H1 (cell line): Measurements from ENCODE around the gene CTSH. TPM values are rescaled to one million over a fixed set of nuclear protein-coding genes. Genes with fewer than 3 reads are reported as not detected.

Experiments used
- CHD7 ChIP-seq: fragments of 300-600 bp; sonication (generic); IDR thresholded peaks from 2 replicates; pipeline ENCODE4 v1.7.1; 2012; ENCODE audit warnings: low read length, moderate library complexity, mild to moderate bottlenecking, inconsistent platforms; ENCODE audit not compliant: insufficient replicate concordance
- CTCF ChIP-seq, 3 experiments: IDR thresholded peaks; 1 replicate in 2 of 3; 2 replicates in 1 of 3; pipeline versions ENCODE4 v1.5.1 to v1.6.1; 2011; ENCODE audit warnings: low read length in 3 of 3, mild to moderate bottlenecking in 3 of 3, inconsistent platforms in 2 of 3, low read depth in 1 of 3, moderate library complexity in 1 of 3; ENCODE audit not compliant: insufficient read depth in 1 of 3; ENCODE audit errors: control extremely low read depth in 1 of 3
- JUND ChIP-seq: IDR thresholded peaks from 2 replicates; pipeline ENCODE4 v1.6.1; 2011; ENCODE audit warnings: mild to moderate bottlenecking, improper control_type of control experiment, low read length
- RBBP5 ChIP-seq: IDR thresholded peaks from 2 replicates; pipeline ENCODE4 v1.7.1; 2012; ENCODE audit warnings: low read depth, mild to moderate bottlenecking, inconsistent platforms, low read length, moderate library complexity, borderline replicate concordance
- RXRA ChIP-seq: IDR thresholded peaks from 2 replicates; pipeline ENCODE4 v1.6.1; 2011; ENCODE audit warnings: low read depth, mild to moderate bottlenecking, low read length, moderate library complexity; ENCODE audit not compliant: insufficient read depth
- SIN3A ChIP-seq, 2 experiments: IDR thresholded peaks in 1 of 2; conservative IDR thresholded peaks in 1 of 2; 2 replicates each; pipeline ENCODE4 v1.6.1; 2011 to 2012; ENCODE audit warnings: low read length in 2 of 2, improper control_type of control experiment in 1 of 2, low read depth in 1 of 2, mild to moderate bottlenecking in 1 of 2
- TAF7 ChIP-seq: optimal IDR thresholded peaks from 2 replicates; pipeline ENCODE3; 2011; ENCODE audit warnings: low read depth, mild to moderate bottlenecking, inconsistent platforms, low read length, moderate library complexity, borderline replicate concordance
- polyA plus RNA-seq, 7 experiments: library from polyadenylated mRNA; depleted of rRNA in 3 of 7; stranded (reverse) in 5 of 7; unstranded in 2 of 7; fragments of >200 nt in 5 of 7; fragments of 200-250 nt in 2 of 7; gene quantifications; 1 replicate in 5 of 7; 2 replicates in 1 of 7; 4 replicates in 1 of 7; pipeline versions ENCODE4 v1.2.1 to v1.2.3, GENCODE V29; 2011 to 2013; ENCODE audit warnings: missing spikeins in 2 of 7, mixed read lengths in 2 of 7
- total RNA-seq: library from RNA; stranded (reverse); fragmentation: NEBNext Ultra II Directional; extraction: Animal tissue kit (Norgen Biotek cat#: 25700); gene quantifications from 2 replicates; pipeline ENCODE4 v1.2.1, GENCODE V29; 2021

The CTSH gene
- total and polyA plus RNA-seq, 2 of the 8 experiments (the other 6 are each of a cell fraction or from before 2014, with no cell fraction given), result 34.0 to 36.8 TPM

GRCh38 chr15:78949461-78949860, 4.6 kb upstream of the CTSH start (continued):
- TF ChIP-seq TAF7 (no peak), JUND (no peak), RBBP5 (no peak), CTCF (IDR thresholded peaks at IDR 0.05; ENCODE audit: control extremely low read depth in 1 of 3, insufficient read depth in 1 of 3, low read depth in 1 of 3, low read length in 3 of 3) (no peak), CHD7 (no peak), RXRA (no peak), SIN3A (conservative IDR thresholded peaks at IDR 0.05 in 1 of 2, IDR thresholded peaks at IDR 0.05 in 1 of 2; ENCODE audit: low read depth in 1 of 2, low read length in 2 of 2) (no peak)
